Measurements from ENCODE around the gene AUTS2. TPM values are rescaled to one million over a fixed set of nuclear protein-coding genes. Genes with fewer than 3 reads are reported as not detected.

AUTS2 gene
- total RNA-seq, 1 donor from 2014 or later: 56.0 TPM

GRCh38 chr7:70600993-70601392, 1002.7 kb downstream of the AUTS2 start:
- DNase-seq (no peak), ATAC-seq (no peak)
- H3K9me3 ChIP-seq: no peaks in the 10 kb centered on the region
- no peaks in the 10 kb centered on the region for H3K27me3 ChIP-seq
- no peak overlapping the region for H3K4me3 ChIP-seq
- no peaks in the 10 kb centered on the region for H3K36me3 ChIP-seq
- H3K4me1 ChIP-seq: no peaks in the 10 kb centered on the region
- intact Hi-C loops (cut with DNase I): no loop called here
- TF ChIP-seq, protein P1, sequence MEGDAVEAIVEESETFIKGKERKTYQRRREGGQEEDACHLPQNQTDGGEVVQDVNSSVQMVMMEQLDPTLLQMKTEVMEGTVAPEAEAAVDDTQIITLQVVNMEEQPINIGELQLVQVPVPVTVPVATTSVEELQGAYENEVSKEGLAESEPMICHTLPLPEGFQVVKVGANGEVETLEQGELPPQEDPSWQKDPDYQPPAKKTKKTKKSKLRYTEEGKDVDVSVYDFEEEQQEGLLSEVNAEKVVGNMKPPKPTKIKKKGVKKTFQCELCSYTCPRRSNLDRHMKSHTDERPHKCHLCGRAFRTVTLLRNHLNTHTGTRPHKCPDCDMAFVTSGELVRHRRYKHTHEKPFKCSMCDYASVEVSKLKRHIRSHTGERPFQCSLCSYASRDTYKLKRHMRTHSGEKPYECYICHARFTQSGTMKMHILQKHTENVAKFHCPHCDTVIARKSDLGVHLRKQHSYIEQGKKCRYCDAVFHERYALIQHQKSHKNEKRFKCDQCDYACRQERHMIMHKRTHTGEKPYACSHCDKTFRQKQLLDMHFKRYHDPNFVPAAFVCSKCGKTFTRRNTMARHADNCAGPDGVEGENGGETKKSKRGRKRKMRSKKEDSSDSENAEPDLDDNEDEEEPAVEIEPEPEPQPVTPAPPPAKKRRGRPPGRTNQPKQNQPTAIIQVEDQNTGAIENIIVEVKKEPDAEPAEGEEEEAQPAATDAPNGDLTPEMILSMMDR (IDR thresholded peaks at IDR 0.05): no peak
- H3K27ac ChIP-seq: no peak overlapping the region

DNA sequence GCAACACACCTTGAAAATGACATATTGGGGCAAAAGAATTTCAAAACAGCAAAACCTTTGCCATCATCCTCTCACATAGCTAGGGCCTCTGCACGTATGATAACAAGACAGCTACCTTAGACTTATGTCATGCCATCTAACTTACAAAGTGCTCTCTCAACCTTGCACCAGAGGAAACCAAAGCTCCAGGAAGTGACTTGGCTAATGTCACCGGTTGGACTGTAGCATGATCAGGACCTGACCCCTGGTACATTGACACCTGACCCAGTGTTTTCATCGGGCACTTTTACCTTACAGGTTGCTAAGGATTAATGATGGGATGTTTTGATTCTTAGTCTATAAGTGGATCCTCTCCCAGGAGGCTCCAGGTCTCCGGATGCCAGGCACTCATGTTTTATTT, 1003.8 kb downstream of the AUTS2 start:
- Histone ChIP-seq H3K36me3 (no peaks in the 10 kb centered on the region), H3K27ac (no peak overlapping the region), H3K4me3 (no peak overlapping the region), H3K4me1 (no peaks in the 10 kb centered on the region), H3K27me3 (no peaks in the 10 kb centered on the region), H3K9me3 (no peaks in the 10 kb centered on the region)
- TF ChIP-seq, protein P1 (IDR thresholded peaks at IDR 0.05): no peak
- intact Hi-C loops (cut with DNase I): no loop called here
- DNase-seq (no peak), ATAC-seq (no peak)

- no peaks in the 10 kb centered on the region for H3K4me1 ChIP-seq
Observed at GRCh38 chr7:70607281-70607680, 1009.0 kb downstream of the AUTS2 start.

DNA sequence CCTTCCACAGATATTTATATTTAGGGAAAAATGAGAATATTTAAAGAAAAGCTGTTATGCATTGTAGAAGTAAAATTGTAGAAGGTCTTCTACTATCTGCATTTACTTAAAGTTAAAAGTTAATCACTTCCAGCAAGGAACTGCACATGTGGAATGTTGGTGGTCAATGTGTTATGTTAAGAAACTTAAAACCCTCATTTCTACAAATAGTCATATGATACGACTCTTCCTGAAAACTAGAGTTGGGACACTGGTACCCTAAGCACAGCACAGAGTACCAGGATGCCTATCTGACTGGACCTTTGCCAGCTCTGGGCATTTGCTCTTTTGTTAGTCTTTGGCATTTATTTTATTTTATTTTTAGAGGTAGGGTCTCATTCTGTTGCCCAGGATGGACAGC, 1009.5 kb downstream of the AUTS2 start:
- DNase-seq: no peak
- Histone ChIP-seq H3K27me3 (no peaks in the 10 kb centered on the region), H3K9me3 (no peaks in the 10 kb centered on the region), H3K4me1 (no peaks in the 10 kb centered on the region), H3K4me3 (no peak overlapping the region), H3K36me3 (no peaks in the 10 kb centered on the region), H3K27ac (no peak overlapping the region)
- no peak for ATAC-seq
- intact Hi-C loops (cut with DNase I): no loop called here
- TF ChIP-seq, protein P1 (IDR thresholded peaks at IDR 0.05): no peak

More at GRCh38 chr7:70607281-70607680, 1009.0 kb downstream of the AUTS2 start:
- Histone ChIP-seq H3K27me3 (no peaks in the 10 kb centered on the region), H3K36me3 (no peaks in the 10 kb centered on the region), H3K9me3 (no peaks in the 10 kb centered on the region), H3K27ac (no peak overlapping the region), H3K4me3 (no peak overlapping the region)
- no peak for DNase-seq
- no peak for ATAC-seq
- TF ChIP-seq, protein P1 (IDR thresholded peaks at IDR 0.05): no peak
- intact Hi-C loops (cut with DNase I): no loop called here

GRCh38 chr7:70608229-70608628, 1010.0 kb downstream of the AUTS2 start:
- TF ChIP-seq, protein P1 (IDR thresholded peaks at IDR 0.05): no peak
- no peak for DNase-seq
- Histone ChIP-seq H3K36me3 (no peaks in the 10 kb centered on the region), H3K4me1 (no peaks in the 10 kb centered on the region), H3K27me3 (no peaks in the 10 kb centered on the region), H3K4me3 (no peak overlapping the region), H3K9me3 (no peaks in the 10 kb centered on the region), H3K27ac (no peak overlapping the region)
- intact Hi-C loops (cut with DNase I): no loop called here
- no peak for ATAC-seq

DNA sequence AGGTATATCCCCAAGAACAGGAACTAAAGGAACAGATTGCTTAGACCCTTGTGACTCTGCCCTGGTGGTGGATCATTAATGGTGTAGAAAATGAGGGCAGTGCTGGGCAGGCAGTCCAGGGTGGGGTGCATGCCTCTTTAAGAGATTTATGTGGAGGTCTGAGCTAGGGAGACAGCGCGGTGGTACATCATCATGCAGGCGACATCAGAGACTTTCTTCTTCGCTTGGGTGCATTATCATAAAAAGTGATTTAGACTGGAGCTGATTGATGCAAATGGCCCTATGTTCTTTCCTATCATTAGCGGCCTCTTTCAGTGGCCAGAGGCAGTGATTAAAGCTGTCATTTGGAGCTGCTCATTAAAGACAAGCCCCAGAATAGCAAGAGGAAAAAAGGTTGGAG, 1014.5 kb downstream of the AUTS2 start:
- no peak overlapping the region for H3K4me3 ChIP-seq
- H3K36me3 ChIP-seq: no peaks in the 10 kb centered on the region
- DNase-seq (no peak), ATAC-seq (no peak)
- H3K9me3 ChIP-seq: no peaks in the 10 kb centered on the region
- H3K27me3 ChIP-seq: no peaks in the 10 kb centered on the region
- intact Hi-C loops (cut with DNase I): no loop called here
- no peaks in the 10 kb centered on the region for H3K4me1 ChIP-seq
- no peak overlapping the region for H3K27ac ChIP-seq
- TF ChIP-seq, protein P1 (IDR thresholded peaks at IDR 0.05): no peak
